SK-N-SH treated with all-trans-retinoic acid at 6 μM for 48 hours (cell line): ENCODE results near the gene ESPNL.

Experiments used
- ARNTL ChIP-seq: fragments of 450-650 bp; formaldehyde crosslinking; IDR thresholded peaks from 2 replicates; pipeline ENCODE4 v1.5.0; 2020; ENCODE audit warnings: low read depth, mild to moderate bottlenecking, moderate library complexity, borderline replicate concordance
- CREB5 ChIP-seq: fragments of 250-450 bp; sonication (Bioruptor Pico); IDR thresholded peaks from 2 replicates; pipeline ENCODE4 v1.5.1; 2020; ENCODE audit warnings: low read depth, mild to moderate bottlenecking, moderate library complexity
- ESRRG ChIP-seq: fragments of 250-450 bp; sonication (Bioruptor Pico); IDR thresholded peaks from 2 replicates; pipeline ENCODE4 v1.6.1; 2021; ENCODE audit warnings: mild to moderate bottlenecking
- PPARA ChIP-seq: fragments of 250-450 bp; sonication (Bioruptor Pico); IDR thresholded peaks from 2 replicates; pipeline ENCODE4 v1.5.0; 2020; ENCODE audit warnings: mild to moderate bottlenecking, borderline replicate concordance
- RARB ChIP-seq: fragments of 250-450 bp; sonication (Bioruptor Pico); IDR thresholded peaks from 2 replicates; pipeline ENCODE4 v1.8.0; 2021; ENCODE audit warnings: mild to moderate bottlenecking, moderate library complexity
- SNAI2 ChIP-seq: fragments of 250-450 bp; sonication (Bioruptor Pico); IDR thresholded peaks from 2 replicates; pipeline ENCODE4 v1.5.0; 2020; ENCODE audit warnings: mild to moderate bottlenecking, moderate library complexity
- ZFP30 ChIP-seq: fragments of 450-650 bp; formaldehyde crosslinking; IDR thresholded peaks from 2 replicates; pipeline ENCODE4 v1.5.0; 2022; ENCODE audit warnings: mild to moderate bottlenecking, moderate library complexity
- ZNF8 ChIP-seq: fragments of 450-650 bp; formaldehyde crosslinking; IDR thresholded peaks from 2 replicates; pipeline ENCODE4 v1.5.0; 2020; ENCODE audit warnings: mild to moderate bottlenecking, moderate library complexity
- TF ChIP-seq, protein P1 (sequence below): fragments of 250-450 bp; sonication (Bioruptor Pico); IDR thresholded peaks from 2 replicates; pipeline ENCODE4 v1.5.1; 2021; ENCODE audit warnings: mild to moderate bottlenecking, moderate library complexity

GRCh38 chr2:238097988-238098871 lies 1.9 kb upstream of the ESPNL start:
- TF ChIP-seq ZFP30 (CRISPR knock-in tag) (no peak), ESRRG (no peak), ZNF8 (no peak), SNAI2 (CRISPR knock-in tag) (no peak), RARB (CRISPR knock-in tag) (no peak), ARNTL (CRISPR knock-in tag) (no peak), CREB5 (CRISPR knock-in tag) (no peak), PPARA (no peak)
- TF ChIP-seq, protein P1, sequence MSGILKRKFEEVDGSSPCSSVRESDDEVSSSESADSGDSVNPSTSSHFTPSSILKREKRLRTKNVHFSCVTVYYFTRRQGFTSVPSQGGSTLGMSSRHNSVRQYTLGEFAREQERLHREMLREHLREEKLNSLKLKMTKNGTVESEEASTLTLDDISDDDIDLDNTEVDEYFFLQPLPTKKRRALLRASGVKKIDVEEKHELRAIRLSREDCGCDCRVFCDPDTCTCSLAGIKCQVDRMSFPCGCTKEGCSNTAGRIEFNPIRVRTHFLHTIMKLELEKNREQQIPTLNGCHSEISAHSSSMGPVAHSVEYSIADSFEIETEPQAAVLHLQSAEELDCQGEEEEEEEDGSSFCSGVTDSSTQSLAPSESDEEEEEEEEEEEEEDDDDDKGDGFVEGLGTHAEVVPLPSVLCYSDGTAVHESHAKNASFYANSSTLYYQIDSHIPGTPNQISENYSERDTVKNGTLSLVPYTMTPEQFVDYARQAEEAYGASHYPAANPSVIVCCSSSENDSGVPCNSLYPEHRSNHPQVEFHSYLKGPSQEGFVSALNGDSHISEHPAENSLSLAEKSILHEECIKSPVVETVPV (CRISPR knock-in tag) = no peak
